ENCODE data around the gene MACF1. TPM values are rescaled to one million over a fixed set of nuclear protein-coding genes. Genes with fewer than 3 reads are reported as not detected.
"Not testable (repeated sequence)": the region's sequence is repeated elsewhere in the genome, so short reads cannot be mapped to it uniquely, and the experiment has no call there.

The MACF1 gene
- total and polyA plus RNA-seq, 9 donors = 93.6 to 331 (median 247) TPM

DNA sequence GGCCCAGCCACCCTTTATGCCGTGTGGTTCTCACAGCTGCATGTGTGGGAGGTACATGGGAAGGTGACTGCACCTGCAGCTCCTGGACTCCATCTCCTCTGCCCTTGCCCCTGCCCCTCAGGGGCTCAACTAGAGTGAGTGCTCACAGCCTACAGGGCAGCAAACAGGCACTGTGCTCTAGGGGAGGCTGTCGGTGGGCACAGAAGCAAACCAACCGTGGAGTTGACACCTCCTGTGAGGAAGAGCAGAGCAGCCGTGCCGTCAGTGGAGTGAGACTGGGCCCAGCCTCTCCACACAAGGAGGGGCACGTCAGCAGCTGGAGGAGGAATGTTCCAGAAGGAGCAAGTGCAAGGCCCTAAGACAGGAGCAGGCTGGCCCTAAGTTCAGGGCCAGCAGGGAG is 319.7 kb downstream of the MACF1 start:
- Histone ChIP-seq H3K9me3 (no peaks in the 10 kb centered on the region), H3K4me3 (no peak overlapping the region), H3K27me3 (no peaks in the 10 kb centered on the region), H3K36me3 (no peaks in the 10 kb centered on the region), H3K27ac (peak overlapping the region in 1 of 2 donors; percentile 19), H3K4me1 (ENCODE audit: insufficient read depth) (no peaks in the 10 kb centered on the region)
- no peak for TF ChIP-seq EP300 (IDR thresholded peaks at IDR 0.05)
- TF ChIP-seq, protein P1, sequence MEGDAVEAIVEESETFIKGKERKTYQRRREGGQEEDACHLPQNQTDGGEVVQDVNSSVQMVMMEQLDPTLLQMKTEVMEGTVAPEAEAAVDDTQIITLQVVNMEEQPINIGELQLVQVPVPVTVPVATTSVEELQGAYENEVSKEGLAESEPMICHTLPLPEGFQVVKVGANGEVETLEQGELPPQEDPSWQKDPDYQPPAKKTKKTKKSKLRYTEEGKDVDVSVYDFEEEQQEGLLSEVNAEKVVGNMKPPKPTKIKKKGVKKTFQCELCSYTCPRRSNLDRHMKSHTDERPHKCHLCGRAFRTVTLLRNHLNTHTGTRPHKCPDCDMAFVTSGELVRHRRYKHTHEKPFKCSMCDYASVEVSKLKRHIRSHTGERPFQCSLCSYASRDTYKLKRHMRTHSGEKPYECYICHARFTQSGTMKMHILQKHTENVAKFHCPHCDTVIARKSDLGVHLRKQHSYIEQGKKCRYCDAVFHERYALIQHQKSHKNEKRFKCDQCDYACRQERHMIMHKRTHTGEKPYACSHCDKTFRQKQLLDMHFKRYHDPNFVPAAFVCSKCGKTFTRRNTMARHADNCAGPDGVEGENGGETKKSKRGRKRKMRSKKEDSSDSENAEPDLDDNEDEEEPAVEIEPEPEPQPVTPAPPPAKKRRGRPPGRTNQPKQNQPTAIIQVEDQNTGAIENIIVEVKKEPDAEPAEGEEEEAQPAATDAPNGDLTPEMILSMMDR (IDR thresholded peaks at IDR 0.05) = no peak
- TF ChIP-seq POLR2A (IDR thresholded peaks at IDR 0.05) = no peak
- no peak for DNase-seq
- 48 to 57% (median 53%) methylated on average over 6 of the region's 6 CpGs for WGBS, 3 donors
- intact Hi-C loops (cut with DNase I) = no loop called here

DNA sequence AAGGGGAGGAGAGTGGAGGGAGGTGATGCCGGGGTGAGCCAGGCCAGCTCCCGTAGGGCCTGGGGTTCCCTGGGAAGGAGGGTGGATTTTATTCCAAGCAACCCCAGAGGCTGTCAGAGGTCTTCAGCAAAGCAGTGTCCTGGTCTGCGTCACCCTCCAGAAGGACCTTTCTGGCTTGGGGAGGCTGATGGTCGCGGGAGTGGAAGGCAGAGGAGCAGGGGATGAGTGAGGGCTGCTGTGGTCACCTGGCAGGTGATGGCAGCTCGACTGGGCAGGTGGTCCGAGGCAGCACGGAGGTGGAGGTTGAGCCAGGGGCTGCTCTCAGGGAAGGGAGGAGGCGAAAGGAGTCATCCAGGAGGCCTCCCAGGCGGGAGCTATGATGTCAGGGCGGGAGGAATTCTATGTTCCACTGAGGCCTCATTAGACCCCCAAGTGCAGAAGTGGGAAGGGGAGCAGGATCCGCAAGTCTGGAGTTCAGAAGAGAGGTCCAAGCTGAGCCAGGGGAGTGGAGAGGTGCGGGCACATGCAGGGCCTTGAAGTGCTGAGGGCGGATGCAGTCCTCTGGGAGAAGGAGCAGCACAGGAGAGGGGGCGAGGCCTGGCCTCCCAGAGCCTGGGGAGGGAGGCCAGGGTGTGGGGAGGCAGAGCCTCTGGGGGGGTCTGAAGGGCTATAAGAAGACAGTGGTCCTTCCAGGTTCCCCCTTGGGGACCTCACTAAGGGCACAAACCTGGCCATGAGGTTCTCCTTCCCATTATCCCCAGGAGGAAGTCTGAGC is 320.3 kb downstream of the MACF1 start:
- intact Hi-C loops (cut with DNase I) = no loop called here
- 81 to 85% (median 81%) methylated on average over 15 of the region's 15 CpGs for WGBS, 3 donors
- Histone ChIP-seq H3K27me3 (no peaks in the 10 kb centered on the region), H3K9me3 (no peaks in the 10 kb centered on the region), H3K4me1 (ENCODE audit: insufficient read depth) (no peaks in the 10 kb centered on the region), H3K4me3 (no peak overlapping the region), H3K27ac (peak overlapping the region in 1 of 2 donors; percentile 19), H3K36me3 (no peaks in the 10 kb centered on the region)
- TF ChIP-seq EP300 (IDR thresholded peaks at IDR 0.05) = no peak
- TF ChIP-seq POLR2A (IDR thresholded peaks at IDR 0.05) = no peak
- TF ChIP-seq, protein P1 (IDR thresholded peaks at IDR 0.05) = no peak
- DNase-seq = no peak

DNA sequence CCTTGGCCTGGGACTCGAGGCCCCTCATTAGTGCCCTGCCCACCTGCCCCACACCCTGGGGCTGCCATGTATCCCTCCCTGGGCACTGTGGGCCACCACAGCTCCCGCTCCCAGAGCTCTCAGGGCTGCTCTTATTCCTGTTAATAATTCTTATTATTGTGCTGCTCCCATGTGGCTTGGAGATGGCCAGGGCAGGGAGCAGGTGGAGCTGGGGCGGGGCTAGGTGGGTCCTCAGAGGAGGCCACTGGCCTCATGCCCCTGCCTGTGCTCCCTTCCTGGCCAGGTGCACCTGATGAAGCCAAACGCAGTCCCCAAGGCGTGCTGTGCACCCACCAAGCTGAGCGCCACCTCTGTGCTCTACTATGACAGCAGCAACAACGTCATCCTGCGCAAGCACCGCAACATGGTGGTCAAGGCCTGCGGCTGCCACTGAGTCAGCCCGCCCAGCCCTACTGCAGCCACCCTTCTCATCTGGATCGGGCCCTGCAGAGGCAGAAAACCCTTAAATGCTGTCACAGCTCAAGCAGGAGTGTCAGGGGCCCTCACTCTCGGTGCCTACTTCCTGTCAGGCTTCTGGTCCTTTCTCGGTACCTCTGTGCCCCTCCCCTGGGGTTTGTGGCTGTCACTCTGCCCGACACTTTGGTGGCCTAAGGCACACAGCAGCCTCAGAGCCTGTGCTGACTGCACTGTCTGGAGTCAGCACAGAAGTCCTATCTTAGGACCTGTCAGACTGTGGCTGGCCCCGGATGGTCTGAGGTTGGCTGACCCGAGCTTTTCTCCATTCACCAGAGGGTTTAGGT is 321.1 kb downstream of the MACF1 start:
- no peaks in the 10 kb centered on the region for H3K4me1 ChIP-seq (ENCODE audit: insufficient read depth)
- no peaks in the 10 kb centered on the region for H3K36me3 ChIP-seq
- 90 to 94% (median 91%) methylated on average over 14 to 17 of the region's 17 CpGs for WGBS, 3 donors
- no peak for DNase-seq
- H3K27ac ChIP-seq = no peak overlapping the region
- no peak for TF ChIP-seq POLR2A (IDR thresholded peaks at IDR 0.05)
- TF ChIP-seq, protein P1 (IDR thresholded peaks at IDR 0.05) = no peak
- TF ChIP-seq EP300 (IDR thresholded peaks at IDR 0.05) = no peak
- intact Hi-C loops (cut with DNase I) = no loop called here
- H3K27me3 ChIP-seq = no peaks in the 10 kb centered on the region
- no peak overlapping the region for H3K4me3 ChIP-seq
- no peaks in the 10 kb centered on the region for H3K9me3 ChIP-seq

DNA sequence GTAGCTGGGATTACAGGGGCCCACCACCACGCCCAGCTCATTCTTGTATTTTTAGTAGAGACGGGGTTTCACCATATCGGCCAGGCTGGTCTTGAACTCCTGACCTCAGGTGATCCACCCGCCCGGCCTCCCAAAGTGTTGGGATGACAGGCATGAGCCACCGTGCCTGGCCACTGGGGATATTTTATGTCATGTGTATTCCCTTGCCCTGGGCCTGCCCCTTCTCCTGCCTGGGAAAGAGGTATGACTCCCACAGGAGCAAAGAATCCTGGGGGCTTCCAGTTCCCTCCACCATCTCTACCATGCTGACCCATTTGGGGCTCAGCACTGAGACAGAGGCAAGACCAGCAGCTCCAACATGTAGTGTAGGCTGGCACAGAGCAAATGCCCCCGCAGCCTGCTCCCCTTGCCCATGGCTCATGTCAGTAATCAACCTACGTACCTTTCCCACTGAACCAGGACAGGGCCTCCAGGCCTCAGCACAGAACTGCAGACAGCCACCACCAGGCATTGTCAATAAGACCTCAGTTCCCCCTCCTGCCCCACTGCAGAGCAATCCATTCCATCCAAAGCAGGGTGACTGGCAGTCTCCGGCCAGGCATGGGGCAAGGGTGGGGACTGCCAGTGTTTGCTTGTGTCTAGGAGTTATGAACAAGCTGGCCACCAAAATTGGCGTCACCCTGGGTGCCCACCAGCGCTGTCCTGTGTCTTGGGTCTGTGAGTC is 322.1 kb downstream of the MACF1 start:
- H3K27ac ChIP-seq = no peak overlapping the region
- H3K9me3 ChIP-seq = no peaks in the 10 kb centered on the region
- no peak for TF ChIP-seq EP300 (IDR thresholded peaks at IDR 0.05)
- no peak for TF ChIP-seq POLR2A (IDR thresholded peaks at IDR 0.05)
- TF ChIP-seq, protein P1 (IDR thresholded peaks at IDR 0.05) = no peak
- intact Hi-C loops (cut with DNase I) = no loop called here
- no peaks in the 10 kb centered on the region for H3K36me3 ChIP-seq
- no peaks in the 10 kb centered on the region for H3K27me3 ChIP-seq
- DNase-seq = peak in 1 of 5 donors; percentile 11
- no peak overlapping the region for H3K4me3 ChIP-seq
- 92 to 96% (median 93%) methylated on average over 11 of the region's 11 CpGs for WGBS, 3 donors
- no peaks in the 10 kb centered on the region for H3K4me1 ChIP-seq (ENCODE audit: insufficient read depth)

DNA sequence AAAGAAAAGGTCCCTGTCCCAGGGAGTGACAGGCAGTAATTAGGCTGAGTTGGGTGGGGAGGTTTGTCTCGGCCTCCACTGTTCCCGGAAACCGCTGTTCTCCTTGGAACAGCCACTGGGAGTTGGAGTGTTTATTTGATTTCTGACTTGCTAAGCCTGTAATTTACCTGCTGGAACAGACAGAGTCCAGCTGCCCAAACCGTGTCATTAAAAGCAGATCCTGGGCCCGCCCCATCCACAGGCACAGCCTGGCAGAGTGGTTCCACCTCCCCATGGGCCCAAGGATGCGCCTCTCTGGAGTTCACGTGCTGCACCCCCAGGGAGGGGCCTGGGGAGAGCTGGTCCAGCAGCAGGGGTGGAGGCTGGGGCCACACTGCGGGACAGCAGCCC is 322.7 kb downstream of the MACF1 start:
- not testable (repeated sequence) for H3K36me3 ChIP-seq

More for the DNA sequence above, 322.7 kb downstream of the MACF1 start:
- intact Hi-C loops (cut with DNase I); H3K27ac ChIP-seq; H3K9me3 ChIP-seq; H3K27me3 ChIP-seq; H3K4me3 ChIP-seq; H3K4me1 ChIP-seq (ENCODE audit: insufficient read depth): not testable (repeated sequence)
- WGBS, 3 donors = 83 to 88% (median 86%) methylated on average over 8 of the region's 8 CpGs
- DNase-seq = peak in 1 of 5 donors; percentile 9
